DND-41 (cell line): ENCODE results near the gene APOC1.

Source experiments
- EZH2 ChIP-seq: IDR thresholded peaks from 3 replicates; pipeline ENCODE4 v1.6.1; 2012; ENCODE audit warnings: borderline replicate concordance, low read depth, mild to moderate bottlenecking, moderate library complexity, low read length, inconsistent platforms; ENCODE audit not compliant: severe bottlenecking
- TF ChIP-seq, protein P1 (sequence below): IDR thresholded peaks from 2 replicates; pipeline ENCODE4 v1.5.1; 2012; ENCODE audit warnings: borderline replicate concordance, low read length, moderate library complexity, mild to moderate bottlenecking; ENCODE audit not compliant: poor library complexity, severe bottlenecking; ENCODE audit errors: extremely low read depth

DNA sequence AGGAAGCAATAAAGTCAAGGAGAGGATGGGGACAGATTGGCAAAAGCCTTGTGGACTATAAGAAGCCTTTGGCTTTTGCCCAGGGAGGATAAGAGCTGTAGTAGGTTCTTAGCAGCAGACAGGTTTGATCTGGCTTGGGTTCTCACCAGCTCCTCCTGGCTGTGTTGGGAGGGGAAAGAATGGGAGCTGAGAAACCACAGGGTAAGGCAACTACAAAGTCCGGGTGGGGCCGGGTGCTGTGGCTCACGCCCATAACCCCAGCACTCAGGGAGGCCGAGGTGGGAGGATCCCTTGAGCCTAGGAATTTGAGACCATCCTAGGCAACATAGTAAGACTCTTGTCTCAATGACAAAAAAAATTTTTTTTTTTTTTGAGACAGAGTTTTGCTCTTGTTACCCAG lies 47.7 kb upstream of the APOC1 start:
- TF ChIP-seq, protein P1, sequence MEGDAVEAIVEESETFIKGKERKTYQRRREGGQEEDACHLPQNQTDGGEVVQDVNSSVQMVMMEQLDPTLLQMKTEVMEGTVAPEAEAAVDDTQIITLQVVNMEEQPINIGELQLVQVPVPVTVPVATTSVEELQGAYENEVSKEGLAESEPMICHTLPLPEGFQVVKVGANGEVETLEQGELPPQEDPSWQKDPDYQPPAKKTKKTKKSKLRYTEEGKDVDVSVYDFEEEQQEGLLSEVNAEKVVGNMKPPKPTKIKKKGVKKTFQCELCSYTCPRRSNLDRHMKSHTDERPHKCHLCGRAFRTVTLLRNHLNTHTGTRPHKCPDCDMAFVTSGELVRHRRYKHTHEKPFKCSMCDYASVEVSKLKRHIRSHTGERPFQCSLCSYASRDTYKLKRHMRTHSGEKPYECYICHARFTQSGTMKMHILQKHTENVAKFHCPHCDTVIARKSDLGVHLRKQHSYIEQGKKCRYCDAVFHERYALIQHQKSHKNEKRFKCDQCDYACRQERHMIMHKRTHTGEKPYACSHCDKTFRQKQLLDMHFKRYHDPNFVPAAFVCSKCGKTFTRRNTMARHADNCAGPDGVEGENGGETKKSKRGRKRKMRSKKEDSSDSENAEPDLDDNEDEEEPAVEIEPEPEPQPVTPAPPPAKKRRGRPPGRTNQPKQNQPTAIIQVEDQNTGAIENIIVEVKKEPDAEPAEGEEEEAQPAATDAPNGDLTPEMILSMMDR: no peak
- TF ChIP-seq EZH2: no peak
